ENCODE results near the gene LPP.

GRCh38 chr3:188476935-188477334 is 323.0 kb downstream of the LPP start:
- TF ChIP-seq CTCF (conservative IDR thresholded peaks at IDR 0.05) (no peak), EZH2 (IDR thresholded peaks at IDR 0.05; ENCODE audit: low read depth) (no peak)

All from PC-9 (cell line).